CD4-positive, CD25-positive, alpha-beta regulatory T cell (primary cell): ENCODE measurements around the gene DDX55. TPM values are rescaled to one million over a fixed set of nuclear protein-coding genes. Genes with fewer than 3 reads are reported as not detected.

Experiments
- ATAC-seq, 2 donors: fragments of 150-1000 bp; cut with Tn5 transposase; one replicate each; pipeline ENCODE4 v1.10.0; 2021; ENCODE audit warnings: low read depth in 2 of 2, moderate number of reproducible peaks in 2 of 2, moderate library complexity in 1 of 2
- DNase-seq, 3 donors: peaks; one replicate each; pipeline versions ENCODE4 v3.0.0 to v3.0.0-alpha.2; 2012 to 2022; ENCODE audit warnings: mixed read lengths in 1 of 3
- H3K27ac ChIP-seq: one replicate; pipeline ENCODE4 v1.7.0; 2013; ENCODE audit warnings: mild to moderate bottlenecking, low read length; ENCODE audit not compliant: insufficient read depth, poor library complexity, severe bottlenecking
- H3K27me3 ChIP-seq: one replicate; pipeline ENCODE4 v1.7.0; 2013; ENCODE audit warnings: low read length; ENCODE audit not compliant: control insufficient read depth, insufficient read depth
- H3K36me3 ChIP-seq: one replicate; pipeline ENCODE4 v1.7.0; 2013; ENCODE audit warnings: mild to moderate bottlenecking, low read length, moderate library complexity; ENCODE audit not compliant: control insufficient read depth, insufficient read depth
- H3K4me1 ChIP-seq: 2 replicates; pipeline ENCODE4 v1.7.0; 2013; ENCODE audit warnings: mild to moderate bottlenecking, low read length; ENCODE audit not compliant: insufficient read depth, control insufficient read depth, poor library complexity, severe bottlenecking
- H3K4me3 ChIP-seq: one replicate; pipeline ENCODE4 v1.7.0; 2013; ENCODE audit warnings: low read depth, mild to moderate bottlenecking, low read length, moderate library complexity
- H3K9me3 ChIP-seq, 2 experiments: 1 replicate in 1 of 2; 2 replicates in 1 of 2; pipeline ENCODE4 v1.7.0; 2013; ENCODE audit warnings: low read length in 2 of 2, mild to moderate bottlenecking in 1 of 2, moderate library complexity in 1 of 2; ENCODE audit not compliant: control insufficient read depth in 2 of 2
- H3K27ac Mint-ChIP-seq, 3 donors: one replicate each; pipeline ENCODE4 v1.8.0; 2020 to 2022; ENCODE audit warnings: mild to moderate bottlenecking in 3 of 3, mixed read lengths in 3 of 3, moderate library complexity in 2 of 3
- H3K27me3 Mint-ChIP-seq: one replicate; pipeline ENCODE4 v1.8.0; 2022; ENCODE audit warnings: mild to moderate bottlenecking, mixed read lengths
- H3K36me3 Mint-ChIP-seq: one replicate; pipeline ENCODE4 v1.8.0; 2020; ENCODE audit warnings: mixed read lengths
- H3K4me1 Mint-ChIP-seq, 4 donors: one replicate each; pipeline ENCODE4 v1.8.0; 2020 to 2022; ENCODE audit warnings: mixed read lengths in 4 of 4, mild to moderate bottlenecking in 1 of 4
- H3K4me3 Mint-ChIP-seq, 4 donors: one replicate each; pipeline ENCODE4 v1.8.0; 2020 to 2022; ENCODE audit warnings: mild to moderate bottlenecking in 4 of 4, mixed read lengths in 4 of 4, moderate library complexity in 3 of 4
- H3K9me3 Mint-ChIP-seq, 7 donors: one replicate each; pipeline ENCODE4 v1.8.0; 2020 to 2022; ENCODE audit warnings: mixed read lengths in 7 of 7, mild to moderate bottlenecking in 3 of 7, moderate library complexity in 2 of 7
- polyA plus RNA-seq, 4 donors: library from polyadenylated mRNA; unstranded; fragments of 300-500 nt; fragmentation: Illumina TruSeq; gene quantifications; one replicate each; pipeline ENCODE4 v1.2.3, GENCODE V29; 2021
- total RNA-seq: library from RNA; stranded (reverse); gene quantifications from one replicate; pipeline ENCODE4 v1.2.3, GENCODE V29; 2022

The DDX55 gene
- total and polyA plus RNA-seq, 5 donors from 2014 or later: 13.9 to 25.1 (median 16.3) TPM

DNA sequence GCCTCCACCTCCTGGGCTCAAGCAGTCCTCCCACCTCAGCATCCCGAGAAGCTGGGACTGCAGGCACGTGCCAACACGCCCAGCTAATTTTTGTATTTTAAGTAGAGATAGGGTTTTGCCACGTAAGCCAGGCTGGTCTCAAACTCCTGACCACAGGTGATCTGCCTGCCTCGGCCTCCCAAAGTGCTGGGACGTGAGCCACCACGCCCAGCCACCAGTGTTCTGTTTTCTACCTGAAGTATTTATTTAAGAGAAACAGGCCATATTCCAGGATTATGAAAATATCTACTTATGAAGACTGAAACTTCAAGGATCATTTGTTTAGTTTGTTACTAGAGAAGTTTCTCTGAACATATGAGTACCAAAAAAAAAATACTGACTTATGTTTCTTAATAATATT lies 42.0 kb downstream of the DDX55 start:
- Histone ChIP-seq H3K9me3 (no peaks in the 10 kb centered on the region), H3K4me1 (no peaks in the 10 kb centered on the region), H3K4me3 (no peak overlapping the region), H3K27me3 (no peaks in the 10 kb centered on the region), H3K36me3 (peaks cover 45% of the 10 kb centered on the region), H3K27ac (no peak overlapping the region)
- Mint-ChIP-seq H3K9me3 (no peaks in the 10 kb centered on the region), H3K4me3 (no peak overlapping the region), H3K4me1 (peaks cover 0 to 4% (median 0%) of the 10 kb centered on the region in 4 donors), H3K27ac (no peak overlapping the region), H3K36me3 (peaks cover 15% of the 10 kb centered on the region), H3K27me3 (no peaks in the 10 kb centered on the region)
- ATAC-seq (no peak), DNase-seq (no peak)

DNA sequence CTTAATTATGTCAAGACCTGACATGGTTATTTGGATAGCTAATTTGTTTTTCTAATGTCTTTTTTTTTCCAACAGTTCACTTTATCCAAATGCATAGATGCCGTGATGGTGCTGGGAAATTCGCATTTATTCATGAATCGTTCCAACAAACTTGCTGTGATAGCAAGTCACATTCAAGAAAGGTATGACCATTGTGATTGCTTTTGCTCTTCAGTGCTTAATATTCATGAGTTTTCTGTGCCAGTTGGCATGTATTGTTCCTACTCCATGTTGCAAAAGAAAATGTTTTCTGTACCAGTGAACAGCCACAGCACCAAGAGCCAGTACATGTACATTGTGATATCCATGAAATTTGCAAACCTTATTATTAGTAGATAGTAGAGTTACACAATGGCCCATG lies 43.5 kb downstream of the DDX55 start:
- Histone ChIP-seq H3K9me3 (no peaks in the 10 kb centered on the region), H3K27me3 (no peaks in the 10 kb centered on the region), H3K27ac (no peak overlapping the region), H3K4me3 (no peak overlapping the region), H3K36me3 (peaks cover 53% of the 10 kb centered on the region), H3K4me1 (no peaks in the 10 kb centered on the region)
- no peak overlapping the region for H3K4me3 Mint-ChIP-seq
- H3K27me3 Mint-ChIP-seq: no peaks in the 10 kb centered on the region
- DNase-seq (no peak), ATAC-seq (no peak)
- H3K27ac Mint-ChIP-seq: no peak overlapping the region
- H3K4me1 Mint-ChIP-seq: peaks cover 0 to 4% (median 0%) of the 10 kb centered on the region in 4 donors
- no peaks in the 10 kb centered on the region for H3K9me3 Mint-ChIP-seq
- peaks cover 15% of the 10 kb centered on the region for H3K36me3 Mint-ChIP-seq

DNA sequence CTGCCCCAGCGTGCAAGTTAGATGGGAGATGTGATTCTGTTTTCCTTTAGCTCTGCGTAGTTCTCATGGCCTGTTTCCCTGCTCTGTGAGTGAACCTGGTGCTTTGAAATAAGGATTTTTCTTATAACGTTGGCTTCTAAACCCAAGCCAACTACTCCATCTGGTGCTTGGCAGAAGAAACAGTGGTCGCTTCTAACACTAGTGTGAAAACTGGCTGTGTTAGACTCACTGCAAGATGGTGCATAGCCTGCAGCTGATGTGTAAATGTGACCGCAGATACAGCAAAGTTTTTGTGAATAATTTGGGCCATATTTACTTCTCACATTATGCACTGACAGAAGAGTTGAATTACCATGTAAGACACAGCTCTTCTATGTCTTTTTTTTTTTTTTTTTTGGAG lies 44.0 kb downstream of the DDX55 start:
- Histone ChIP-seq H3K27ac (no peak overlapping the region), H3K4me1 (no peaks in the 10 kb centered on the region), H3K27me3 (no peaks in the 10 kb centered on the region), H3K9me3 (no peaks in the 10 kb centered on the region), H3K4me3 (no peak overlapping the region), H3K36me3 (peaks cover 53% of the 10 kb centered on the region)
- Mint-ChIP-seq H3K4me3 (no peak overlapping the region), H3K4me1 (peaks cover 0 to 5% (median 0%) of the 10 kb centered on the region in 4 donors), H3K36me3 (peaks cover 15% of the 10 kb centered on the region), H3K27ac (no peak overlapping the region), H3K27me3 (no peaks in the 10 kb centered on the region), H3K9me3 (no peaks in the 10 kb centered on the region)
- no peak for DNase-seq
- ATAC-seq: no peak

- Histone ChIP-seq H3K27ac (no peak overlapping the region), H3K36me3 (peaks cover 50% of the 10 kb centered on the region), H3K27me3 (no peaks in the 10 kb centered on the region), H3K9me3 (no peaks in the 10 kb centered on the region), H3K4me1 (no peaks in the 10 kb centered on the region), H3K4me3 (no peak overlapping the region)
- H3K4me3 Mint-ChIP-seq: no peak overlapping the region
- H3K27me3 Mint-ChIP-seq: no peaks in the 10 kb centered on the region
- peaks cover 22% of the 10 kb centered on the region for H3K36me3 Mint-ChIP-seq
- ATAC-seq: no peak
- H3K27ac Mint-ChIP-seq: no peak overlapping the region
- peaks cover 0 to 5% (median 0%) of the 10 kb centered on the region in 4 donors for H3K4me1 Mint-ChIP-seq
- no peak for DNase-seq
- no peaks in the 10 kb centered on the region for H3K9me3 Mint-ChIP-seq
Observed at GRCh38 chr12:123648401-123648800, 46.5 kb downstream of the DDX55 start.

DNA sequence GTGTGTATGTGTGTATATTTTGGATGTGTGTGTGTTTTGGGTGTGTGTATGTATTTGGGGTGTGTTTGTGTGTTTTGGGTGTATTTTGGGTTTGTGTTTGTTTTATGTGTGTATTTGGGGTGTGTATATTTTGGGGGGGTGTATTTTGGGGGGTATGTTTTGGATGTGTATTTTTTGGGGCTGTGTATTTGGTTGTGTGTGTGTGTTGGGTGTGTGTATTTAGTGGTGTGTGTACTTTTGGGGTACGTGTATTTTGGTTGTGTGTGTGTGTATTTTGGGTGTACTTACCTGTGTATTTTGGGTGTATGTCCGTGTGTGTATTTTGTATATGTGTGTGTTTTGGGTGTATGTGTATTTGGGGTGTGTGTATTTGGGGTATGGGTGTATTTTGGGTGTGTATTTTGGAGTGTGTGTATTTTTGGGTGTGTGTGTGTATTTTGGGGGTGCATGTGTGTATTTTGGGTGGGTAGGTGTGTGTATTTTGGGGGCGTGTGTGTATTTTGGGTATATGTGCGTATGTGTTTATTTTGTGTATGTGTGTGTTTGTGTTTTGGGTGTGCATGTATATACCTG lies 52.3 kb downstream of the DDX55 start:
- no peak overlapping the region for H3K4me3 ChIP-seq
- Mint-ChIP-seq H3K27me3 (no peaks in the 10 kb centered on the region), H3K36me3 (peaks cover 39% of the 10 kb centered on the region), H3K27ac (peak overlapping the region in 1 of 3 donors; percentile 36), H3K4me1 (peaks cover 0 to 6% (median 3%) of the 10 kb centered on the region in 4 donors), H3K9me3 (no peaks in the 10 kb centered on the region), H3K4me3 (no peak overlapping the region)
- no peaks in the 10 kb centered on the region for H3K4me1 ChIP-seq
- DNase-seq (no peak), ATAC-seq (no peak)
- no peaks in the 10 kb centered on the region for H3K9me3 ChIP-seq
- no peaks in the 10 kb centered on the region for H3K27me3 ChIP-seq
- peaks cover 34% of the 10 kb centered on the region for H3K36me3 ChIP-seq
- H3K27ac ChIP-seq: no peak overlapping the region

GRCh38 chr12:123655420-123655819 lies 53.5 kb downstream of the DDX55 start:
- Histone ChIP-seq H3K4me3 (no peak overlapping the region), H3K27ac (no peak overlapping the region), H3K4me1 (no peaks in the 10 kb centered on the region), H3K36me3 (peaks cover 29% of the 10 kb centered on the region), H3K27me3 (no peaks in the 10 kb centered on the region), H3K9me3 (no peaks in the 10 kb centered on the region)
- H3K27me3 Mint-ChIP-seq: no peaks in the 10 kb centered on the region
- DNase-seq (no peak), ATAC-seq (no peak)
- no peak overlapping the region for H3K4me3 Mint-ChIP-seq
- no peaks in the 10 kb centered on the region for H3K9me3 Mint-ChIP-seq
- H3K36me3 Mint-ChIP-seq: peaks cover 43% of the 10 kb centered on the region
- peaks cover 0 to 10% (median 7%) of the 10 kb centered on the region in 4 donors for H3K4me1 Mint-ChIP-seq
- H3K27ac Mint-ChIP-seq: no peak overlapping the region

DNA sequence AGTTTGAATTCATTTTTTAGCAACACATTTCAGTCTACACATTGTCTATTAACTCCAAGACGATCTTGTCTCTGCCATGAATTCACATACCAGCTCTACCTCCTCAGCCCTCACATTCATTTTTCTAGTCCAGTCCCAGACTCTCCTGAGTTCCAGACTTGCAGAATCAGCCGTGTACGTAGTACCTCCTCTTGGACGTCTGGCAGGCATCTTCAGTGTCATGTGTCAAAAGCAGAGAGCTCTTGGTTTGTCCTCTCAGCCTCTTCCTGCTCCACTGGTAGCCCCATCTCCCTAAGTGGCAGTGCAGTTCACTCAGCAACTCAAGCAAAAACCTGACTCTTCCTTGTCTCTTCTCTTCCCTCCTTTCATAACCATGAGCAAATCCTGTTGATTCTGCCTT lies 54.5 kb downstream of the DDX55 start:
- Mint-ChIP-seq H3K27ac (no peak overlapping the region), H3K4me1 (peaks cover 0 to 10% (median 7%) of the 10 kb centered on the region in 4 donors), H3K4me3 (no peak overlapping the region), H3K27me3 (no peaks in the 10 kb centered on the region), H3K9me3 (no peaks in the 10 kb centered on the region), H3K36me3 (peaks cover 40% of the 10 kb centered on the region)
- DNase-seq (no peak), ATAC-seq (no peak)
- no peak overlapping the region for H3K4me3 ChIP-seq
- H3K36me3 ChIP-seq: peaks cover 24% of the 10 kb centered on the region
- no peak overlapping the region for H3K27ac ChIP-seq
- H3K9me3 ChIP-seq: no peaks in the 10 kb centered on the region
- no peaks in the 10 kb centered on the region for H3K4me1 ChIP-seq
- no peaks in the 10 kb centered on the region for H3K27me3 ChIP-seq

DNA sequence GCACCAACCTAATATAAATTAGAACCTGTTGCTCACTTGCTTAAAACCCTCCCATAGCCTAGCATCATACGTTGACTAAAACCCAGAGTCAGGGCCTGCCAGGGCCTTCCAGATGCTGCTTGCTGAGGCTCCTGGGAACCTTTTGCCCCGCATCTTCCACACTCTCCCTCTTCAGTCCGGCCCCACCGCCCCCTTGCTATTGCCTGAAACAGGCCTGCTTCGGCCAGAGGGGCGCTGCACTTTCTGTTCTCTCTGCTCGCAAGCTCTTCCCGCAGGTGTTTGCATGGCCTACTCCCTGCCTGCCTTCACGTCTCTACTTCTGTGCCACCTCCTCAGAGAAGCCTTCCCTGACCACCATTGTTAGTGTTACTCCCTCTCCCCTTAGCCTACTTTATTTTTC lies 55.3 kb downstream of the DDX55 start:
- Histone ChIP-seq H3K27me3 (no peaks in the 10 kb centered on the region), H3K9me3 (no peaks in the 10 kb centered on the region), H3K4me3 (no peak overlapping the region), H3K36me3 (peaks cover 24% of the 10 kb centered on the region), H3K27ac (no peak overlapping the region), H3K4me1 (no peaks in the 10 kb centered on the region)
- peaks cover 36% of the 10 kb centered on the region for H3K36me3 Mint-ChIP-seq
- DNase-seq (no peak), ATAC-seq (no peak)
- no peaks in the 10 kb centered on the region for H3K9me3 Mint-ChIP-seq
- H3K27me3 Mint-ChIP-seq: no peaks in the 10 kb centered on the region
- peaks cover 0 to 10% (median 7%) of the 10 kb centered on the region in 4 donors for H3K4me1 Mint-ChIP-seq
- no peak overlapping the region for H3K27ac Mint-ChIP-seq
- no peak overlapping the region for H3K4me3 Mint-ChIP-seq
